Activated CD8-positive, alpha-beta T cell treated with anti-CD3 and anti-CD28 coated beads for 36 hours (primary cell): ENCODE results near the gene TNFAIP3. TPM values are rescaled to one million over a fixed set of nuclear protein-coding genes. Genes with fewer than 3 reads are reported as not detected.

Experiments used
- ATAC-seq: fragments of 200-7000 bp; cut with Tn5 transposase; one replicate; pipeline ENCODE4 v1.10.0; 2021; ENCODE audit warnings: mild to moderate bottlenecking, moderate library complexity
- CTCF ChIA-PET: fragments of 350-600 bp; sonication (Branson Sonifier 250); formaldehyde crosslinking; loops from one replicate; lab custom pipeline; 2021; ENCODE audit warnings: antibody characterized with exemption; lab: Charles Lee
- POLR2A ChIA-PET: fragments of 350-600 bp; sonication (Branson Sonifier 250); formaldehyde crosslinking; loops from one replicate; lab custom pipeline; 2021; ENCODE audit warnings: antibody characterized with exemption; lab: Charles Lee
- DNase-seq: peaks from one replicate; pipeline ENCODE4 v3.0.0-alpha.2; 2020
- H3K27ac Mint-ChIP-seq: one replicate; pipeline ENCODE4 v1.8.0; 2021; ENCODE audit warnings: mild to moderate bottlenecking, mixed read lengths
- H3K27me3 Mint-ChIP-seq: one replicate; pipeline ENCODE4 v1.8.0; 2021; ENCODE audit warnings: mixed read lengths
- H3K36me3 Mint-ChIP-seq: one replicate; pipeline ENCODE4 v1.8.0; 2021; ENCODE audit warnings: low read depth, mixed read lengths
- H3K4me1 Mint-ChIP-seq: one replicate; pipeline ENCODE4 v1.8.0; 2021; ENCODE audit warnings: low read depth, mixed read lengths
- H3K4me3 Mint-ChIP-seq: one replicate; pipeline ENCODE4 v1.8.0; 2021; ENCODE audit warnings: mild to moderate bottlenecking, moderate library complexity, mixed read lengths
- H3K9me3 Mint-ChIP-seq: one replicate; pipeline ENCODE4 v1.8.0; 2021; ENCODE audit warnings: mixed read lengths
- CTCF ChIP-seq: fragments of 200-600 bp; IDR thresholded peaks from one replicate; pipeline ENCODE4 v1.8.0; 2022; ENCODE audit warnings: antibody characterized with exemption, mild to moderate bottlenecking
- intact Hi-C: fragments of 100-400 bp; cut with micrococcal nuclease; formaldehyde crosslinking; loops from one replicate; pipeline ENCODE4 v1.10.0; 2022
- total RNA-seq, 2 experiments: library from RNA; stranded (reverse); gene quantifications; one replicate each; pipeline ENCODE4 v1.2.3, GENCODE V29; 2021

The TNFAIP3 gene
- total RNA-seq, 2 experiments from 2014 or later: 399 to 402 TPM

GRCh38 chr6:137880746-137881521, 13.9 kb downstream of the TNFAIP3 start:
- peak; percentile 22 for ATAC-seq
- peak overlapping the region; percentile 55 for H3K4me3 Mint-ChIP-seq

GRCh38 chr6:137881522-137881886, 14.4 kb downstream of the TNFAIP3 start:
- H3K4me3 Mint-ChIP-seq: peak overlapping the region; percentile 55
- peaks cover 73% of the 10 kb centered on the region for H3K4me1 Mint-ChIP-seq
- DNase-seq (no peak), ATAC-seq (no peak)
- H3K36me3 Mint-ChIP-seq: peaks cover 86% of the 10 kb centered on the region
- CTCF ChIA-PET: interaction anchor here (0.7 to 5.9 kb wide), 19 partner anchors 8 to 177 kb away, joined by 3 to 59 read pairs (median 5); partner anchors contain the start of gene TNFAIP3
- no peaks in the 10 kb centered on the region for H3K27me3 Mint-ChIP-seq
- no peak for TF ChIP-seq CTCF
- intact Hi-C loops: no loop called here
- H3K9me3 Mint-ChIP-seq: peaks cover 12% of the 10 kb centered on the region
- POLR2A ChIA-PET: interaction anchor here (0.7 to 4.5 kb wide), 18 partner anchors 9 to 94 kb away, joined by 3 to 35 read pairs (median 4); partner anchors contain the start of gene TNFAIP3
- H3K27ac Mint-ChIP-seq: peak overlapping the region; percentile 85

More at GRCh38 chr6:137880746-137881521, 13.9 kb downstream of the TNFAIP3 start:
- H3K27ac Mint-ChIP-seq: peak overlapping the region; percentile 85
- no peaks in the 10 kb centered on the region for H3K27me3 Mint-ChIP-seq
- peaks cover 78% of the 10 kb centered on the region for H3K4me1 Mint-ChIP-seq
- TF ChIP-seq CTCF: no peak
- DNase-seq: no peak
- peaks cover 9% of the 10 kb centered on the region for H3K9me3 Mint-ChIP-seq
- intact Hi-C loops: no loop called here
- ChIA-PET CTCF (interaction anchor here (1.0 to 5.9 kb wide), 16 partner anchors 7 to 176 kb away, joined by 3 to 59 read pairs (median 5); partner anchors contain the start of gene TNFAIP3), POLR2A (interaction anchor here (0.7 to 4.5 kb wide), 18 partner anchors 10 to 180 kb away, joined by 3 to 35 read pairs (median 4); partner anchors contain the start of gene TNFAIP3)
- H3K36me3 Mint-ChIP-seq: peaks cover 86% of the 10 kb centered on the region

- ATAC-seq: peak; percentile 22
- no peak for TF ChIP-seq CTCF
- Mint-ChIP-seq H3K36me3 (peaks cover 88% of the 10 kb centered on the region), H3K9me3 (peaks cover 13% of the 10 kb centered on the region), H3K4me3 (peak overlapping the region; percentile 11), H3K4me1 (peaks cover 72% of the 10 kb centered on the region), H3K27ac (peak overlapping the region; percentile 85), H3K27me3 (no peaks in the 10 kb centered on the region)
- DNase-seq: peak; percentile 51
- ChIA-PET CTCF (interaction anchor here (0.7 to 5.9 kb wide), 18 partner anchors 9 to 178 kb away, joined by 3 to 59 read pairs (median 6); partner anchors contain the start of gene TNFAIP3), POLR2A (interaction anchor here (0.8 to 4.5 kb wide), 18 partner anchors 8 to 89 kb away, joined by 3 to 35 read pairs (median 4); partner anchors contain the start of gene TNFAIP3)
- intact Hi-C loops: no loop called here
Measured at GRCh38 chr6:137882225-137882961, 15.3 kb downstream of the TNFAIP3 start.

- peak; percentile 59 for DNase-seq
- H3K9me3 Mint-ChIP-seq: peaks cover 14% of the 10 kb centered on the region
- peak overlapping the region; percentile 93 for H3K27ac Mint-ChIP-seq
- ChIA-PET POLR2A (interaction anchor here (0.6 to 4.5 kb wide), 9 partner anchors 9 to 231 kb away, joined by 3 to 26 read pairs (median 4); partner anchors contain the start of gene TNFAIP3), CTCF (interaction anchor here (0.9 to 4.1 kb wide), 11 partner anchors 12 to 179 kb away, joined by 3 to 28 read pairs (median 4); partner anchors contain the start of gene TNFAIP3)
- no peak for TF ChIP-seq CTCF
- peak; percentile 54 for ATAC-seq
- intact Hi-C loops: no loop called here
- peaks cover 81% of the 10 kb centered on the region for H3K36me3 Mint-ChIP-seq
- no peaks in the 10 kb centered on the region for H3K27me3 Mint-ChIP-seq
- peaks cover 60% of the 10 kb centered on the region for H3K4me1 Mint-ChIP-seq
- peak overlapping the region; percentile 2 for H3K4me3 Mint-ChIP-seq
Measured at GRCh38 chr6:137883400-137884148, 16.5 kb downstream of the TNFAIP3 start.
